OCI-LY1 (cell line): ENCODE results near the gene AGAP9.

ENCODE experiments used
- CTCF ChIP-seq: fragments of 200-600 bp; sonication (generic), shearing (Covaris generic); IDR thresholded peaks from 2 replicates; pipeline ENCODE4 v1.5.1; 2017; ENCODE audit warnings: mild to moderate bottlenecking, antibody characterized with exemption, low read length, moderate library complexity, mixed read lengths
- EZH2 ChIP-seq: fragments of 200-600 bp; sonication (generic), shearing (Covaris generic); IDR thresholded peaks from 2 replicates; pipeline ENCODE4 v1.8.0; 2017; ENCODE audit warnings: borderline replicate concordance, mixed run types, mild to moderate bottlenecking, antibody characterized with exemption, low read length, moderate library complexity, mixed read lengths

GRCh38 chr10:47456794-47457527, 66.5 kb downstream of the AGAP9 start:
- no peak for TF ChIP-seq CTCF
- TF ChIP-seq EZH2, result no peak
